Islet of Langerhans (tissue), 1 donor: ENCODE data around the gene ATP7A.
"Not testable (repeated sequence)": the region's sequence is repeated elsewhere in the genome, so short reads cannot be mapped to it uniquely, and the experiment has no call there.

ENCODE experiments used
- FAIRE-seq: peaks from one replicate; lab custom pipeline; 2011; peaks lifted over from hg19 to GRCh38; lab: Jason Lieb, UNC

Gene ATP7A

DNA sequence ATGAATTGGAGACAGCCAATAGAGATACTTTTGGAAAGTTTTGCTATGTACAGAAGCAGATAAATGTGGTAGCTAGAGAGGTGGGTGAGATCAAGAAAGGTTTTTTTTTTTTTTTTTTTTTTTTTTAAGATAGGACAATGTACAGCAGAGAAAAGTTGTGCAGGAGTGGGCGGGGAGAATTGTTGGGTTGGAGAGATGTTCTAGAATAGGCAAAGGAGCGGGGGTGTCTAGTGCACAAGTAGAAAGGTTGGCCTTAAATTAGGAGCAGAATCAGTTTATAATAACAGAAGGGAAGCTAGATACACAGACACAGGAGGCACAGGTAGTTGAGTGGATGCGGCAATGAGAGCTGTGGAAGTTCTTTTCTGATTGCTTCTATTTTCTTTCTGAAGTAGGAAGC, 127.4 kb downstream of the ATP7A start:
- FAIRE-seq = no peak

DNA sequence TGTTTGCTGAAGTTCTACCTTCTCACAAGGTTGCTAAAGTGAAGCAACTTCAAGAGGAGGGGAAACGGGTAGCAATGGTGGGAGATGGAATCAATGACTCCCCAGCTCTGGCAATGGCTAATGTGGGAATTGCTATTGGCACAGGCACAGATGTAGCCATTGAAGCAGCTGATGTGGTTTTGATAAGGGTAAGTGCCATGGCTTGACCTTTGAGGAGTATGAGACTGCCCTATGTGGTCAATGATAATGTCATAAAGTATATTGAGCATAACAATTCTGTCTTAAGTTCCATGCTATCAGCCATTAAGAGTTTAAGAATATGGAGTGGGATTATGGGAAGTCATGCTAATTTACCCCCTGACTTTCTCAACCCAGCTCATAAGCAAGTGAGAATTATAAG, 132.1 kb downstream of the ATP7A start:
- no peak for FAIRE-seq

DNA sequence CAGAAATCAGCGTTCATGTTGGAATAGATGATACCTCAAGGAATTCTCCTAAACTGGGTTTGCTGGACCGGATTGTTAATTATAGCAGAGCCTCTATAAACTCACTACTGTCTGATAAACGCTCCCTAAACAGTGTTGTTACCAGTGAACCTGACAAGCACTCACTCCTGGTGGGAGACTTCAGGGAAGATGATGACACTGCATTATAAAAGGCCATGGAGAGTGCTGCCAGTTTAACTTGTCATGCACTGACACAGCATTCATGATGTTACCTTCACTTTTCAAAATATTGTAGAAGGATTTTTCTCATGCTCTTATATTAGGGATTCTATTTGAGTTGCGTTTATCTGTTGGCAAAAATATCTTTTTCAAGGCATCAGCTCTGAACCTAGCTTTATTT, 135.9 kb downstream of the ATP7A start:
- FAIRE-seq = no peak

DNA sequence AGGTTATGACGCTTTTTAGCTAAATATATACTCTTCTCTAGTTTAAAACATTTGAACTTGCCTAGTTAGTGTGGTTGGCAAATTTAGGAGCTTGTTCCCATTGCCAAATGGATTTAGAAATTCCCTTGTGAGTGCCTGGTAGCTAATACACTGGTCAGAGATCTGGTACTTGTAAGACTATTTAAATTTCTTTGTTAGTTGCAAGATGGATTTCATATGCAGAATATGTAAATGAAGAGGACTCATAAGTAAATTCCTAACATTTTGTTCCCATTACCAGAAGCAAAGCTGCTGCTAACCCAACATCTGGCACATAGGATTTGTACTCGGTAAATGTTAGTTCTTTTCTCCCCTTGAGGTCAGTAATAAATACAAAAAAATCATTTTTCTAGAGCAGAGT, 137.6 kb downstream of the ATP7A start:
- FAIRE-seq = no peak

DNA sequence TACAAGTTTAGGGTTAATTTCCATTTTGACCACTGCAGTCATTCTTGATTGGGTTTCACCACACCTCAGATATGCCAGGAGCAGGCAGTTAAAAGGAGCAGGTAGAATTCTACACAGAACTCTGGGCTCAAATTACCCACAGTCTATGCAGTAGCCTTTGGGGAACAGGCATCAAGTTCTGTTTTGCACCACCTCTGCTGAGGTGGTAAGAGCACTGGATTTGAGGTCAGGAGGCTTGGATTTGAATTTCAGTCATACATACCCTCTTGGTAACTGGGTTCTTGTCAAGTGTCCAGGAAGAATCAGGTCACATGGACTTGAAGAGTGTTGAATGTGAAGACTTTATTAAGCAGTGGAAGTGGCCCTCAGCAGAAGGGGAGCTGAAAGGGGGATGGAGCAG, 153.2 kb downstream of the ATP7A start:
- no peak for FAIRE-seq

DNA sequence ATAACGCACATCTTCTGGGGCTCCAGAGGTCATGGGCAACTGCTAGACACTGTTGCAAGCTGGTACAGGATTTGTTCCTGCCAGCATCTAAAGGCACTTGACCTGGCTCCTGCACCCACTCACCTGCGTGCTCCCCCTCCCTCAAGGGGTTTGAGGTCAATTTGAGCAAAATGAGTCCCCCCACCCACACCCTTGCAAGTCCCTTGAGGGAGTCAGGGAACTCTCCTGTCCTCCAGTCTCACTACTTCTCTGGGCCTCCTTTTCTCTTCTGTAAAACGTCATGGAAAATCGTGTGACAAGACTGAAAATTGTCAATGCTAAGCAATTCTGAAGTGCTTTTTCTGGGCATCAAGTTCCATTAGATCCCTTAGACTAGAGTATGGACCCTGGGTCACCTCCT, 153.7 kb downstream of the ATP7A start:
- no peak for FAIRE-seq

DNA sequence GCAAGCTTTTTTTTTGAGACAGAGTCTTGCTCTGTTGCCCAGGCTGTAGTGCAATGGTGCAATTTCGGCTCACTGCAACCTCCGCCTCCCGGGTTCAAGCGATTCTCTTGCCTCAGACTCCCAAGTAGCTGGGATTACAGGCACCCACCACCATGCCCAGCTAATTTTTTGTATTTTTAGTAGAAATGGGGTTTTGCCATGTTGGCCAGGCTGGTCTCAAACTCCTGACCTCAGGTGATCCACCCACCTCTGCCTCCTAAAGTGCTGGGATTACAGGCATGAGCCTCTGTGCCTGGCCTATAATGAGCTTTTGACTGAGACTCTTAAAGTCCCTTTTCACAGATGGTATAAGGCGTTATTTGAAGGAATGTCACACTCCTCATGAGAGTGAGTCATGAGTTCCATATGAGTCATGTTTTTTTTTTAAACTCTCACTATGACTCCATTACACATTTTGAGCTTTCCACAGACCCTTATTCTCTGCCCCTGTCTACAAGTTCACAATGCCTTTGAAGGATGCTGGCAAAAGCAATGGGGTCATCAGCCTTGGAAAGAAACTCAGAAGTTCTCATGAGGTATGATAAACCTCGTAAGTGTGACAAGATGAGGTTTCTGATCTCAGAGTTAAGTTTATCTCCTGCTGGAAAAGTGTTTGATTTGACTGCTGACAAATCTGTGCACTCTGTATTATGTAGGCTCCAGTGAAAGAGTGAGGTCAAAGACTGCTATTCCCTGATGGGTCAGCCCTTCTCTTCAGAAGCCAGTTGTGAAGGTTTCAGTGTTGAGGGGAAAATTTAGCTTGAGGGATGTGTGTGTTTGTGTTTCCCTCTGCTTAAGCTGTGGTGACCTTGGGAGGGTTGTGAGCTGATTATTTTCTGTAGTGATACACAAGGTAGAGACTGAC, 154.5 kb downstream of the ATP7A start:
- peak; percentile 45 for FAIRE-seq

DNA sequence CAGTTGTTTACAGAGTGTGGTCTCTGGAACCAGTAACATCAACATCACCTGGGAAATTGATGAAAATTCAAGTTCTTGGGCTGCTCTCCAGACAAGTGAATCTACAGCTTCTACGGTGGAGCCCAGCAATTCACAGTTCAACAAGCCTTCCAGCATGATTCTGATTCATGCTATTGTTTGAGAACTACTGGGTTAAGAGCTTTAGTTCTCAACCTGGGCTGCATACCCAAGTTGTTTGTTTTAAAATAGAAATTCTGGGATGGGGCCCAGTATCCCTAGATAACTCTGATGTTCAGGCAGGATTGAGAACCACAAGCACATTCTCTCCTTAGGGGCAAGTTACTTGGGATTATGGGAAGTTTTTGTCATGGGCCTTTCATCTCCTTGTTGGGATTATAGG, 155.6 kb downstream of the ATP7A start:
- FAIRE-seq = no peak

DNA sequence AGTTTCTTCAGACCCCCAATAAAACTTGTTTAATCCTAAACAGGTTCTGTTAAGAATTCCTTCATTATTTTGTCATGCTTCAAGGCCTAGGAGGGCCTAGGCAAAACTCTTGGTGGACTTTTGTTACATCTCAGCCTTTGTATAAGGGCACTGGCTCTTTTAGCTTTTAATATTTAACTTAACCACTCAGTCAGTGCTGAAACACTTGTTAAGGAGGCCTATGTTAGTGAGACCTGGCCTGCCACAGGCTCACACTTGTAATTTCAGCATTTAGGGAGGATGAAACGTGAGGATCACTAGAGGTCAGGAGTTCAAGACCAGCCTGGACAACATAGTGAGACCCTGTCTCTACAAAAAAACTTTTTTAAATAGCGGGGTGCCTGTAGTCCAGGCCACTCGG, 160.8 kb downstream of the ATP7A start:
- FAIRE-seq = no peak

DNA sequence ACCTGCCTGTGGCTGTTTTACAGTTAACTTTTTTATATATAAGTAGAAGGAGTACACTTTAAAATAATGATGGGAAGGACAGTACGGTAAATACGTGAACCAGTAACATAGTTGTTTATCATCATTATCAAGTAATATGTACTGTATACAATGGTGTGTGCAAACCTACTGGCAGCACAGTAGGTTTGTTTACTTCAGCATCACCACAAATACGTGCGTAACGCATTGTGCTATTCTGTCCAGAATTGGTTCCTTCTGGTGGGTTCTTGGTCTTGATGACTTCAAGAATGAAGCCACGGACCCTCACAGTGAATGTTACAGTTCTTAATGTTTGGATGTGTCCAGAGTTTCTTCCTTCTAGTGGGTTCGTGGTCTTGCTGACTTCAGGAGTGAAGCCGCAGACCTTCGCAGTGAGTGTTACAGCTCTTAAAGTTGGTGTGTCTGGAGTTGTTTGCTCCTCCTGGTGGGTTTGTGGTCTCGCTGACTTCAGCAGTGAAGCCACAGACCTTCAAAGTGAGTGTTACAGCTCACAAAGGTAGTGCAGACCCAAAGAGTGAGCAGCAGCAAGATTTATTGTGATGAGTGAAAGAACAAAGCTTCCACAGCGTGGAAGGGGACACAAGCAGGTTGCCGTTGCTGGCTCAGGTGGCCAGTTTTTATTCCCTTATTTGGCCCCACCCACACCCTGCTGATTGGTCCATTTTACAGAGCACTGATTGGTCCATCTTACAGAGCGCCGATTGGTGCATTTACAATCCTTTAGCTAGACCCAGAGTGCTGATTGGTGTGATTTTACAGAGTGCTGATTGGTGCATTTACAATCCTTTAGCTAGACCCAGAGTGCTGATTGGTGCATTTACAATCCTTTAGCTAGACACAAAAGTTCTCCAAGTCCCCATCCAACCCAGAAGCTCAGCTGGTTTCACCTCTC, 162.9 kb downstream of the ATP7A start:
- FAIRE-seq = not testable (repeated sequence)

DNA sequence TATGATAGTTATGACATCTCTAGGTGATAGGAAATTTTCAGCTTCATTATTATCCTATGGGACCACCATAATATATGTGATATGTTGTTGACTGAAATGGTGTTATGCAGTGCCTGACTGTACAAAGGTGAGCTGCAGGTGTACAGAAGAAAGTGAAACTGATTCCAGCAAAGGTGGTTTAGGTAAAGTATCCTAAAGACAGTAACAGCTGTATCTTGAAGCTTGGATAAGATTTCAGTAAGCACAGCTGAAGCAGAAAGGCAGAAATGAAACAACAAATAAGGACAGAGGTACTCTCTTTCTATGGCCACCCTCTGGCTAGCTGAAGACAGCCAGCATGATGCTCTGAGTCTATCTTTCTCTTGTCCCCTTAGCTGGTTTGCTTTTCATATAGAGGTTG, 163.6 kb downstream of the ATP7A start:
- FAIRE-seq = no peak

DNA sequence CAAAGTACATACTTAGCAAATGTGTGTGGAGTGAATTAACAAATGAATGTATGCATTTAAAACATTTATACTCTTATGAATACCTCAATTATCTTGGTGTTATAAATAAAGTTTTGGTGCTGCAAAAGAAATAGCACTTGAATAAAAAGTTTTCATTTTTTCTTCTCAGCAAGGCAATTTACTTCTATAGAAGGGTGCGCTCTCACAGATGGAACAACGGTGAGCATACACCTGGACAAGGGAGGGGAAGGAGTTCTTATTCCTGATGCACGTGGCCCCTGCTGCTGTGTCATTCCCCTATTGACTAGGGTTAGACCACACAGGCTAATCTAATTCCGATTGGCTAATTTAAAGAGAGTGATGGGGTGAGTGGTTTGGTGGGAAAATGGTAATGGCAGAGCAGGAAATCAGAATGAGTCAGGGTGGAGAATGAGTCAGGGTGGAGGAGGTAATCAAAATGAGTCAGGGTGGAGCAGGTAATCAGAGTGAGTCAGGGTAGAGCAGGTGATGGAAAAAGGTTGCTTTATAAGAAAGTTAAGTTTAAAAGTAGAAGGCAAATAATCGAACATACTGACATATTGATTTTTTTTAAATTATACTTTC, 165.4 kb downstream of the ATP7A start:
- FAIRE-seq = no peak

DNA sequence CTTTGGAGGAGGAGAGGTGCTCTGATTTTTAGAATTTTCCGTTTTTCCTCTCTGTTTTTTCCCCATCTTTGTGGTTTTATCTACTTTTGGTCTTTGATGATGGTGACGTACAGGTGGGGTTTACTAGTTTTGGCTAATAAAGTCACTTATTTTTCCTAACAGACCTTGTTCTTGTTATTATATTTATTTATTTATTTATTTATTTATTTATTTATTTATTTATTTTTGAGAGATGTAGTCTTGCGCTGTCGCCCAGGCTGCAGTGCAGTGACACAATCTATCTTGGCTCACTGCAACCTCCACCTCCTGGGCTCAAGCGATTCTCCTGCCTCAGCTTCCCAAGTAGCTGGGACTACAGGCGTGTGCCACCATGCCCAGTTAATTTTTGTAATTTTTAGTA, 170.9 kb downstream of the ATP7A start:
- not testable (repeated sequence) for FAIRE-seq

DNA sequence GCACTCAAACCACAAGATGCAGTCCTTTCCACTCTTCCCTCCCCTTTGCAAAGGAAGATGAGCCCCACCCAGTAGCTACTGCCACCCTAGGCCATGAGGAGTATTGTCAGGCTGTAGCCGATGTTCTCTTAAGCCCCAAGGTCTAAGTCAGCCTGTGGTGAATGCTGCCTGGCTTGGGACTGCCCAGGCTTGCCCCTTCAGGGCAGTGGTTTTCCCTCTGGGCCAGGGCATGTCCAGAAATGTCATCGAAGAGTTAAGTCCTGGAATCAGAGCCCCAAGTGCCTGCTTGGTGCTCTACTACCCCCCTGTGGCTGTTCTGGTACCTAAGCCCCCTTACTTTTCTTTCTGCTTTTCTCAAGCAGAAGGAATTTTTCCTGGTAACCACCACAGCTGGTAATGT, 181.8 kb downstream of the ATP7A start:
- FAIRE-seq = no peak

DNA sequence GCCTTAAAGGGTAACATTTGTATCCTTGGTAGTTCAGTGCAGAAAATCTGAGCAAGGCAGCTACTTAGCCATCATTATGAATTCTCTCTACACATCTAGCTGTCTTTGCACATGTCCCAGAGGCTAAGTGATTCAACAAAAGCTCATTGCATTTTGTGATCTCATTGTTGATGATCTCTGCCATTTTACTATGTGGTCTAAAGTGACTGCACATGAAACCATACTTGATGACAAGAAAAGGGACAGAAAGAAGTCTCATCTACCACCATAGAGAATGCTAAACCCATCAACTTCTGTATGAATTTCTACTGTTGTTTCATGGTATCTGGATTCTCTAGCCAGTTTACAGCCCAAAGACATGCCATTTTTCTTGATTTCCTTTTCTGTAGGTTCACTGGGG, 187.6 kb downstream of the ATP7A start:
- no peak for FAIRE-seq
